IgD-negative memory B cell (primary cell): ENCODE measurements around the gene GIN1. TPM values are rescaled to one million over a fixed set of nuclear protein-coding genes. Genes with fewer than 3 reads are reported as not detected.
"Not testable (repeated sequence)": the region's sequence is repeated elsewhere in the genome, so short reads cannot be mapped to it uniquely, and the experiment has no call there.

ENCODE experiments used
- H3K27ac Mint-ChIP-seq, 3 donors: one replicate each; pipeline ENCODE4 v1.8.0; 2020 to 2022; ENCODE audit warnings: mild to moderate bottlenecking in 3 of 3, mixed read lengths in 3 of 3, moderate library complexity in 1 of 3
- H3K27me3 Mint-ChIP-seq: one replicate; pipeline ENCODE4 v1.8.0; 2021; ENCODE audit warnings: mixed read lengths
- H3K36me3 Mint-ChIP-seq: one replicate; pipeline ENCODE4 v1.8.0; 2020; ENCODE audit warnings: mild to moderate bottlenecking, mixed read lengths
- H3K4me1 Mint-ChIP-seq, 3 donors: one replicate each; pipeline ENCODE4 v1.8.0; 2020 to 2022; ENCODE audit warnings: mixed read lengths in 3 of 3, mild to moderate bottlenecking in 1 of 3
- H3K4me3 Mint-ChIP-seq, 4 donors: one replicate each; pipeline ENCODE4 v1.8.0; 2020 to 2022; ENCODE audit warnings: mild to moderate bottlenecking in 4 of 4, mixed read lengths in 4 of 4, moderate library complexity in 3 of 4
- H3K9me3 Mint-ChIP-seq, 3 donors: one replicate each; pipeline ENCODE4 v1.8.0; 2020 to 2021; ENCODE audit warnings: mixed read lengths in 3 of 3, mild to moderate bottlenecking in 1 of 3
- polyA plus RNA-seq: library from polyadenylated mRNA; unstranded; fragments of 300-500 nt; fragmentation: Illumina TruSeq; gene quantifications from one replicate; pipeline ENCODE4 v1.2.3, GENCODE V29; 2021

The GIN1 gene, protein sequence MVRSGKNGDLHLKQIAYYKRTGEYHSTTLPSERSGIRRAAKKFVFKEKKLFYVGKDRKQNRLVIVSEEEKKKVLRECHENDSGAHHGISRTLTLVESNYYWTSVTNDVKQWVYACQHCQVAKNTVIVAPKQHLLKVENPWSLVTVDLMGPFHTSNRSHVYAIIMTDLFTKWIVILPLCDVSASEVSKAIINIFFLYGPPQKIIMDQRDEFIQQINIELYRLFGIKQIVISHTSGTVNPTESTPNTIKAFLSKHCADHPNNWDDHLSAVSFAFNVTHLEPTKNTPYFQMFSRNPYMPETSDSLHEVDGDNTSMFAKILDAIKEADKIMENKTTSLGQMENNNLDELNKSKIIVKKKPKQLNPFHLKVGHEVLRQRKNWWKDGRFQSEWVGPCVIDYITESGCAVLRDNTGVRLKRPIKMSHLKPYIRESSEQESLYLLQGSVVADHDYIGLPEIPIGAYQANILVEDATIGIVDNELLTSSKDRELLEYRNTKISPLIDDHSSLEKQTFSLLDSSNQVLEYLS
- 7.9 TPM for polyA plus RNA-seq

DNA sequence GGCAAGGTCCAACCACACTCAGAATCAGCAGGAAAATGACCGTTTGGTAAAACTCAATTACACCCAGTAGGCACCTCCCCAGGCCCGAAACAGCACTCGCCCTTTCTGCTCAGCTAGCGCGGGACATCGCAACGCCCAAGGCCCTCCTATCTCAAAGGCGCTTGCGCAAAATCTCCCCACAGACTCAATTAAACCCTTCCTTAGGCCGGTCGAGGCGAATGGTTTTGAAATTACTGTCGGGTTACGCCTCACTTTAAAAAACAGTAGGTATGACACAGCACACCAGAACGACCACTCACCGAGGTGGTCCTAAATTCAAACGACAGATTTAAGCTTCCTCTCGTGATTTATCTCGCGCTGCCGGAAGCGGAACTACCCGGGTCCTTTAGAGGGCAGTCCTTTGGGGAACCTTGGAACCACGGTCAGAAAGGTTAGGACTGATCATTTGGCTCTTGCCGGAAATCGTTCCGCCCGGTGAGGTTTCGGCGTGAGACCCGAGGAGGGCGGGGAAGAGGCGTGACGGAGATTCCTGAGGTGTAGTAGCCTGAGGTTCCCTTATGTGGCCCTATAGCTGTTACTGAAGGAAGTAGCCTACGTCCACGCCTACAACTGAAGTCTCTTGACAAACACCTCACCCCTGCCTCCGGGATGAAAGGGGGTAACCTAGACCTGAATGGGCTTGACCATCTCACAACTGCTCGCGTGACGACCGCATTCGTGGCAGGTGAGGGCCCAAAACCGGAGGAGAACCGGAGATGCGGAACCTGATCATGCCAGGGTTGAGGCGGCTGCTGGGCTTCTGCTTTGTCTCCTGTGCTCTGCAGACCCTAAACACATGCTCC lies at the start of gene GIN1, which contains the start of gene PPIP5K2:
TSS of gene GIN1 (minus strand) at position 374 of the 842 bp plus-strand sequence. CDS start 11,431 bp downstream, outside the sequence.
TSS of gene PPIP5K2 (plus strand) at position 537 of the 842 bp plus-strand sequence. CDS start 9,289 bp downstream, outside the sequence.
- Mint-ChIP-seq H3K27ac (peak within 1 kb of the TSS; percentile 91 to 100 (median 99)), H3K4me3 (peak within 1 kb of the TSS; percentile 94 to 100 (median 98)), H3K9me3 (no peaks in the 10 kb centered on the region), H3K36me3 (peaks cover 2% of the 10 kb centered on the region), H3K27me3 (no peaks in the 10 kb centered on the region), H3K4me1 (peaks cover 15 to 37% (median 31%) of the 10 kb centered on the region in 3 donors)

DNA sequence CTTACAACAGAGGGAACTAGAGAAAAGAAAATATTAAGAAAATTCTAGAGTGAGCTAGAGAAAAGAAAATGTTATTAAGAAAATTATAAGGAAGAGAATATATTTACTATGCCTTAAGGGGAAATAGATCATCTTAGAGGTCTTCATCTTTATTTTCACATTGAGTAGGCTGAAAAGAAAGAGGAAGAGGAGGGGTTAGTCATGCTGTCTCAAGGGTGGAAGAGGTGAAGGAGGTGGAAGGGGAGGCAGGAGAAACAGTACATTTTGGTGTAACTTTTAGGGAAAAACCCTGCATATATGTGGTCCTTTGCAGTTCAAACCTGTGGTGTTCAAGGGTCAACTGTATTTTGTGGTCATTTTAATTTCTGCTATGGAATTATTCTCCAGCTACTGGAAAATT lies 46.8 kb upstream of the GIN1 start:
- Mint-ChIP-seq H3K36me3 (peaks cover 14% of the 10 kb centered on the region), H3K27ac (no peak overlapping the region)

DNA sequence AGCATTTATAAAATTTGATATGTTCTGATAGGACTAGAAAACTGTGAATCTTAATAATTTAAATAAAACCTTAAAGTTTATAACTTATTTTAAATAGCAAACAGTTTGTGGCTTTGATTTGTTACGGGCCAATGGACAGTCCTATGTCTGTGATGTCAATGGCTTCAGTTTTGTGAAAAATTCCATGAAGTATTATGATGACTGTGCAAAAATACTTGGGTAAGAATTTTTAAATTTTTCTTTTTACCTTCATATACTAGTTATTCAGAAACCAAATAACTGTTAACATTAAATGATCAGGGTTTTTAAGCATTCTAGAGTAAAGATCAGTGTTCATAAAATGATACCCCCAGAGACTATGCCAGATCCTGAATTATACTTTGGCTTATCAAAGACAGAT lies 31.2 kb upstream of the GIN1 start:
- H3K27ac Mint-ChIP-seq, result no peak overlapping the region
- no peaks in the 10 kb centered on the region for H3K4me1 Mint-ChIP-seq
- peaks cover 3% of the 10 kb centered on the region for H3K36me3 Mint-ChIP-seq
- no peaks in the 10 kb centered on the region for H3K27me3 Mint-ChIP-seq
- H3K9me3 Mint-ChIP-seq, result no peaks in the 10 kb centered on the region
- H3K4me3 Mint-ChIP-seq, result no peak overlapping the region

More for the DNA sequence above, 46.8 kb upstream of the GIN1 start:
- H3K27me3 Mint-ChIP-seq, result no peaks in the 10 kb centered on the region
- H3K4me1 Mint-ChIP-seq, result peaks cover 0 to 2% (median 0%) of the 10 kb centered on the region in 3 donors
- H3K9me3 Mint-ChIP-seq, result no peaks in the 10 kb centered on the region
- H3K4me3 Mint-ChIP-seq, result no peak overlapping the region

DNA sequence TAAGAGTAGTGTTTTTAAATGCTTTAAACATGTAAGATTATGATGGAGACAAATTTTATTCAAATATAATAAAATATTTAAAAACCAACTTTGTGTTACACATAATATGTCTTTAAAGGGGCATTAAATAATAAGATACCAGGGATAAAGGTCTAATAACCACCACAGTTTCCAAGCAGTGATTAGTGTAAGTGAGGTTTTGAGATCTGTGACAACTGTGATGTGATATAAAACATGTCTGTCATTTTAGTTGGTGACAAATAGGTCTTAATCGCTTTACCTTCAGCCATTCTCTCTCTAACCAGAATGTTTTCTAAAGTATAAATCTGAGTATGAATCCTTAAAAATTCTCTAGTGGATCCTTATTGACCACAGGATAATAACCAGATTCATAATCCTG lies 28.3 kb upstream of the GIN1 start:
- H3K27ac Mint-ChIP-seq, result no peak overlapping the region
- H3K27me3 Mint-ChIP-seq, result no peaks in the 10 kb centered on the region
- no peaks in the 10 kb centered on the region for H3K4me1 Mint-ChIP-seq
- peaks cover 2% of the 10 kb centered on the region for H3K36me3 Mint-ChIP-seq
- no peaks in the 10 kb centered on the region for H3K9me3 Mint-ChIP-seq
- no peak overlapping the region for H3K4me3 Mint-ChIP-seq

DNA sequence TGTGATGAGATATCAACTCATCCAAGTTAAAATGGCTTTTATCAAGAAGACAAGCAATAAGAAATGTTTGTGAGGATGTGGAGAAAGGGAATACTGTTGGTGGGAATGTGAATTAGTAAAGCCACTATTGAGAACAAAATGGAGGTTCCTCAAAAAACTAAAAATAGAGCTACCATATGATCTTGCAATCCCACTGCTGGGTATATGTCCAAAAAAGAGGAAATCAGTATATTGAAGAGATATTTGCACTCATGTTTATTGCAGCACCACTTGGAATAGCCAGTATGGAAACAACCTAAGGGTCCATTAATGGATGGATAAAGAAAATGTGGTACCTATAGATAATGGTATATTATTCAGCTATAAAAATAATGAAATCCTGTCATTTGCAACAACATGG lies 25.3 kb upstream of the GIN1 start:
- Mint-ChIP-seq H3K27ac (peak overlapping the region in 1 of 3 donors; percentile 86), H3K4me3 (no peak overlapping the region), H3K4me1 (no peaks in the 10 kb centered on the region), H3K36me3 (peaks cover 2% of the 10 kb centered on the region), H3K27me3 (no peaks in the 10 kb centered on the region), H3K9me3 (no peaks in the 10 kb centered on the region)

DNA sequence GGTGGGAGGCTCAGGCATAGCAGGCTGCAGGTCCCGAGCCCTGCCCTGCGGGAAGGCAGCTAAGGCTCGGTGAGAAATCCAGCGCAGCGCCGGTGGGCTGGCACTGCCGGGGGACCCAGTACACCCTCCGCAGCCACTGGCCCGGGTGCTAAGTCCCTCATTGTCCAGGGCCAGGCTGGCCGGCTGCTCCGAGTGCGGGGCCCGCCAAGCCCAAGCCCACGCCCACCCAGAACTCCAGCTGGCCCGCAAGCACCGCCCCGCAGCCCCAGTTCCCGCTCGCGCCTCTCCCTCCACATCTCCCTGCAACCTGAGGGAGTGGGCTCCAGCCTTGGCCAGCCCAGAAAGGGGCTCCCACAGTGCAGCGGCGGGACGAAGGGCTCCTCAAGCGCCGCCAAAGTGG lies 22.2 kb upstream of the GIN1 start:
- not testable (repeated sequence) for H3K4me1 Mint-ChIP-seq, H3K9me3 Mint-ChIP-seq, H3K27me3 Mint-ChIP-seq, H3K4me3 Mint-ChIP-seq, H3K36me3 Mint-ChIP-seq
- peak overlapping the region in 1 of 3 donors; percentile 31 for H3K27ac Mint-ChIP-seq

DNA sequence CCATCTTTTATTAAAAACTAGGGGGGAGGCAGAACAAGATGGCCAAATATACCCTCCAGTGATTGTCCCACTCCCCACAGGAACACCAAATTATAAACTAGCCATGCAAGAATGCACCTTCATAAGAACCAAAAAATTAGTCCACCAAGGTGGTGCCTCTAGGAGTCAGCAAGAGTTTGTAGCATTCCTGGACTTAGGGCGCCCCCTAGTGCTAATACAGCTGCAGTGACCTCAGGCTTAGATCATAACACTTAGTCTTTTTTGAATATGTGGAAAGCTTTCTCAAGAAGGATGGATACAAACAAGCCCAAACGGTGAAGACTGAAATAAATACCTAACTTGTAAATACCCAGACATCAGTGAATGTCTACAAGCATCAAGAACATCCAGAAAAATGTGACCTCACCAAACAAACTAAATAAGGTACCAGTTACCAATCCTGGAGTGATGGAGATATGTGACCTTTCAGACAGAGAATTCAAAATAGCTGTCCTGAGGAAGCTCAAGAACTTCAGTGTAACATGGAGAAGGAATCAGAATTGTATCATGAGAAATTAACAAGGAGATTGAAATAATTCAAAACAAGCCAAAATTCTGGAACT lies 19.4 kb upstream of the GIN1 start:
- Mint-ChIP-seq H3K36me3 (no peaks in the 10 kb centered on the region), H3K27ac (no peak overlapping the region), H3K27me3 (no peaks in the 10 kb centered on the region), H3K4me1 (no peaks in the 10 kb centered on the region), H3K9me3 (no peaks in the 10 kb centered on the region), H3K4me3 (no peak overlapping the region)

DNA sequence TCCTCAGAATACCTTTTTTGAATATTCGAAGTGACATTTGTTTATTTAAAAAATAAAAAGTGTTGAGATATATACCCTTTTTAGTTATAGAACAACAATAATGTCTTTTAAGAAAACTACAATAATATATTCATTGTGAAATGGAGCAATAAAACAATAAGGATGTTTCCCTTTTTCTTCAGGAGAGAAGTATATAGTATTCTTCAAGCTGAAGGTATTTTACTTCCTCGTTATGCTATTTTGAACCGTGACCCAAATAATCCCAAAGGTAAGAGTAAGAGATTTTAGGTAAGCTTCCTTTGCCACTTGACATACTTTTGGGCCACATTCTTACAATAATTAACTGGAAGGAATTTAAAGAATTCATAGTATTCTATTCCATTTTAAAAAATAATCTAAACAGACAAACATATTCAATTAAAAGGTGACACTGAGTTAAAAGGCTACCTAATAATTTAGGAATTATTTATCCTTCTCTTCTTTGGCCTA lies 18.3 kb upstream of the GIN1 start:
- H3K9me3 Mint-ChIP-seq, result no peaks in the 10 kb centered on the region
- no peak overlapping the region for H3K4me3 Mint-ChIP-seq
- H3K4me1 Mint-ChIP-seq, result no peaks in the 10 kb centered on the region

DNA sequence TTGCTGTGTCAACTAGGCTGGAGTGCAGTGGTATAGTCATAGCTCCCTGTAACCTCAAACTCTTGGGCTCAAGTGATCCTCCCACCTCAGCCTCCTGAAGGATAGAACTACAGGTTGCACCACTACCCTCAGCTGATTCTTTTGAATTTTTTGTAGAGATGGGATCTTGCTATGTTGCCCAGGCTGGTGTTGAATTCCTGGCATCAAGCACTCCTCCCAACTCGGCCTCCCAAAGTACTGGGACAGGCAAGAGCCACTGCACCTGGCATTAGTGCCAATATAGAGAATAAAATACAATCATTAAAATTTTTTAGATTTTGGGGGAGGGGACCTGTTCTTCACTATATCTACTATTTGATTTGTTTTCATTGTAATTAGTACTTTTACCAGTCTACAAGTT lies 15.5 kb upstream of the GIN1 start:
- Mint-ChIP-seq H3K9me3 (no peaks in the 10 kb centered on the region), H3K36me3 (no peaks in the 10 kb centered on the region), H3K27me3 (no peaks in the 10 kb centered on the region), H3K4me3 (no peak overlapping the region), H3K4me1 (peaks cover 0 to 6% (median 6%) of the 10 kb centered on the region in 3 donors), H3K27ac (no peak overlapping the region)

More for the DNA sequence above, 18.3 kb upstream of the GIN1 start:
- no peak overlapping the region for H3K27ac Mint-ChIP-seq
- no peaks in the 10 kb centered on the region for H3K27me3 Mint-ChIP-seq
- no peaks in the 10 kb centered on the region for H3K36me3 Mint-ChIP-seq

DNA sequence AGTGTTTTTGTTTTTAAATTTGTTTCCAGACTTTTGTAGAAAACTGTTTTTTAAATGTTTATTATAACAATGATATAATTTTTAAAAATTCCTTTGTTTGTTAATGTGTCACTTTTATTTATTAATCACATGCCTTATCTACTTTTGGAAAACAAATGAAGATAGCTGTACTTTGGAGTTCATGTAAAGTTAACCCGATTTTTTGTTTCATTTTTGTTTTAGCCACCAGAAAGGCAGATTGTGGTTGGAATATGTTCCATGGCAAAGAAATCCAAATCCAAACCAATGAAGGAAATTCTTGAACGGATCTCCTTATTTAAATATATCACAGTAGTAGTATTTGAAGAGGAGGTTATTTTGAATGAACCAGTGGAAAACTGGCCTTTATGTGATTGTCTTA lies 13.3 kb upstream of the GIN1 start:
- H3K27ac Mint-ChIP-seq, result no peak overlapping the region
- H3K27me3 Mint-ChIP-seq, result no peaks in the 10 kb centered on the region
- no peak overlapping the region for H3K4me3 Mint-ChIP-seq

DNA sequence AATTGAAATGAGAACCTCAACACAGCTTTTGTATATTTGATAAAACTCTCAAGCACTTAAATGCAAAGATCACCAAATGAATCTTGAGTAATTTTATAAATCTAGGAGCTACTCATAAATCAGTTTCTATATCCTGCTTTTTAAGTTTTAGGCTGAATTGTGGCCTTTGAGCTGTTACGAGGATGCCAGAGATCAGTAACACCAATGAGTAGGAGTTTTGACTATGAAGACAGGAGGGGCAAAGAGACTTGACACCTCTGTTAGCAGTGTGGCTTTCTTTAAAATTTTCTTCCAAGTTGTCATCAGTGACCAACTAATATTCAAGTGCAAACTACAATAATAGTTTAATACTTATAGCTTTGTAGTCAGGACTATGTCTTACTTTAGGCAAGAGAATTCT lies 12.7 kb upstream of the GIN1 start:
- Mint-ChIP-seq H3K27me3 (no peaks in the 10 kb centered on the region), H3K36me3 (no peaks in the 10 kb centered on the region), H3K4me3 (no peak overlapping the region), H3K9me3 (no peaks in the 10 kb centered on the region), H3K4me1 (peaks cover under 1 to 14% (median 13%) of the 10 kb centered on the region in 3 donors), H3K27ac (peak overlapping the region in 1 of 3 donors; percentile 1)

More for the DNA sequence above, 13.3 kb upstream of the GIN1 start:
- peaks cover 0 to 13% (median 13%) of the 10 kb centered on the region in 3 donors for H3K4me1 Mint-ChIP-seq
- no peaks in the 10 kb centered on the region for H3K9me3 Mint-ChIP-seq
- H3K36me3 Mint-ChIP-seq, result no peaks in the 10 kb centered on the region

DNA sequence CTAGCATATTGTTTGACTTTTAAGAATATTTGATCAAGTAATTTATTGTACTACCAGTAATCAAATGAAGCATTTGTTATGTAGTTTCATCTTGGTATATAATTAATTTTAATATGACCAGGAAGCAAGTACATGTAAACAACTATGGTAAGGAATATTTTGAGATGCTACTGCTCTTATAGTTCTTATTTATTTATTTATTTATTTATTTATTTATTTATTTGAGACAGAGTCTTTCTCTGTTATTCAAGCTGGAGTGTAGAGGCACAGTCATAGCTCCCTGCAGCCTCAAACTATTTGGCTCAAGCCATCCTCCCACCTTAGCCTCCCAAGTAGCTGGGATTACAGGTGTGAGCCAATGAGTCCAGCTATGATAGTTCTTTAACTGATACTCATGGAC lies 8.3 kb upstream of the GIN1 start:
- H3K27ac Mint-ChIP-seq, result no peak overlapping the region
- no peaks in the 10 kb centered on the region for H3K36me3 Mint-ChIP-seq
- H3K9me3 Mint-ChIP-seq, result no peaks in the 10 kb centered on the region
- no peak overlapping the region for H3K4me3 Mint-ChIP-seq
- H3K4me1 Mint-ChIP-seq, result peaks cover 10 to 32% (median 23%) of the 10 kb centered on the region in 3 donors
- H3K27me3 Mint-ChIP-seq, result no peaks in the 10 kb centered on the region

DNA sequence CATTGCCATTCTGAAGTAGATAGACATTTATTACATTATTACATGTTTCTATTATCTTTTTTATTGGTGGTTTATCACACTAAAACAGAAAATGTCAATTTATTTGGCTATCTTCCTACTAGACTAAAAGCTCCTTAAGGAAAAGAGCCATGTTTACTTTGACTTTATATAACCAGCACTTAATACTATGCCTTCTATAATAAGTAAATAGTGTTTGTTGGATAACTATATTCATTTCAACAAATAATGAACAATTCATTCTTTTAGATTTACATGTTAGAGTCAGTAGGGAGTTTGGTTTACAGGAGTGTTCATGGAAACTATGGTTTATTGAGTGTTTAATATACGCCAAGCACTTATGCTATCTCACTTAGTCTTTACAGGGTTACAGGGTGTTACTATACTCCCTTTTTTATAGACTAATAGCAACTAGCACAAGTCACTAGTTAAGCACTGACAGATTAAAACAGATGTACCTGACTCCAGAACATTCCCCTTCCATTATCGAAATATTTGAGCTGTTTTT lies 7.4 kb upstream of the GIN1 start:
- H3K4me3 Mint-ChIP-seq, result no peak overlapping the region
- H3K27ac Mint-ChIP-seq, result no peak overlapping the region
- no peaks in the 10 kb centered on the region for H3K27me3 Mint-ChIP-seq
- H3K36me3 Mint-ChIP-seq, result no peaks in the 10 kb centered on the region
- peaks cover 16 to 32% (median 30%) of the 10 kb centered on the region in 3 donors for H3K4me1 Mint-ChIP-seq
- no peaks in the 10 kb centered on the region for H3K9me3 Mint-ChIP-seq

DNA sequence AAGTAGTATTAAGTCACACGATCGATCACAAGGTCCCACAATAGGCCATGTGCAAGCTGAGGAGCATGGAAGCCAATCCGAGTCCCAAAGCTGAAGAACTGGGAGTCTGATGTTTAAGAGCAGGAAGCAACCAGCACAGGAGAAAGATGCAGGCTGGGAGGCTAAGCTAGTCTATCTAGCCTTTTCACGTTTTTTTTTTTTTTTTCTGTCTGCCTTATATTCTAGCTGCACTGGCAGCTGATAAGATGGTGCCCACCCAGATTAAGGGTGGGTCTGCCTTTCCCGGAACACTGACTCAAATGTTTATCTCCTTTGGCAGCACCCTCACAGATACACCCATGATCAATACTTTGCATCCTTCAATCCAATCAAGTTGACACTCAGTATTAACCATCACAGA lies 6.6 kb upstream of the GIN1 start:
- Mint-ChIP-seq H3K27ac (no peak overlapping the region), H3K4me3 (no peak overlapping the region), H3K36me3 (no peaks in the 10 kb centered on the region), H3K4me1 (peaks cover 22 to 40% (median 38%) of the 10 kb centered on the region in 3 donors), H3K9me3 (no peaks in the 10 kb centered on the region), H3K27me3 (no peaks in the 10 kb centered on the region)
